Coronary artery (tissue), 2 donors: ENCODE measurements around the gene PRR29.

ENCODE experiments used
- DNase-seq: peaks from one replicate; pipeline ENCODE4 v3.0.0-alpha.2; 2017; ENCODE audit warnings: low spot score
- H3K27ac ChIP-seq, 2 donors: fragments of 200-600 bp; sonication (generic); one replicate each; pipeline ENCODE4 v1.5.1; 2016 to 2019
- H3K4me3 ChIP-seq: fragments of 200-600 bp; sonication (generic); 2 replicates; pipeline ENCODE4 v1.5.1; 2016; ENCODE audit warnings: mild to moderate bottlenecking, moderate library complexity
- CTCF ChIP-seq: fragments of 200-600 bp; sonication (generic); IDR thresholded peaks from one replicate; pipeline ENCODE4 v1.5.1; 2019; ENCODE audit warnings: antibody characterized with exemption

PRR29 gene

GRCh38 chr17:63989622-63990345 is 8.4 kb upstream of the PRR29 start:
- TF ChIP-seq CTCF = no peak
- DNase-seq = no peak
- no peak overlapping the region for H3K4me3 ChIP-seq
- H3K27ac ChIP-seq = no peak overlapping the region

GRCh38 chr17:63991611-63992010 is 6.5 kb upstream of the PRR29 start:
- no peak for TF ChIP-seq CTCF
- Histone ChIP-seq H3K27ac (no peak overlapping the region), H3K4me3 (no peak overlapping the region)
- peak; percentile 66 for DNase-seq

GRCh38 chr17:63993368-63993985 is 4.7 kb upstream of the PRR29 start:
- DNase-seq = peak; percentile 64
- Histone ChIP-seq H3K4me3 (no peak overlapping the region), H3K27ac (no peak overlapping the region)
- TF ChIP-seq CTCF = no peak

GRCh38 chr17:63995626-63996025 is 2.5 kb upstream of the PRR29 start:
- H3K4me3 ChIP-seq = no peak overlapping the region
- no peak overlapping the region for H3K27ac ChIP-seq
- no peak for TF ChIP-seq CTCF
- DNase-seq = no peak

GRCh38 chr17:63996430-63997182 is 1.5 kb upstream of the PRR29 start:
- no peak for DNase-seq
- Histone ChIP-seq H3K27ac (no peak overlapping the region), H3K4me3 (no peak overlapping the region)
- no peak for TF ChIP-seq CTCF

GRCh38 chr17:63997341-63998048 is 656 bp upstream of the PRR29 start:
- TF ChIP-seq CTCF = no peak
- H3K4me3 ChIP-seq = peak overlapping the region; percentile 73
- peak overlapping the region in 1 of 2 donors; percentile 26 for H3K27ac ChIP-seq
- no peak for DNase-seq
